ENCODE results near the gene ADGRD1.
"Not testable (repeated sequence)": the region's sequence is repeated elsewhere in the genome, so short reads cannot be mapped to it uniquely, and the experiment has no call there.

ADGRD1 gene

GRCh38 chr12:130953771-130954543, at the start of gene ADGRD1:
Gene ADGRD1 (plus strand): TSS chr12:130953907. CDS start chr12:130954466, 559 bp downstream.
- DNase-seq (ENCODE audit: low read depth in 4 of 4, low spot score in 1 of 4) = no peak

- DNase-seq (ENCODE audit: low read depth in 4 of 4, low spot score in 1 of 4) = no peak
Observed at GRCh38 chr12:130904064-130904463, 49.6 kb upstream of the ADGRD1 start.

- not testable (repeated sequence) for DNase-seq (ENCODE audit: low read depth in 4 of 4, low spot score in 1 of 4)
Observed at GRCh38 chr12:130904936-130905455, 48.7 kb upstream of the ADGRD1 start.

- DNase-seq (ENCODE audit: low read depth in 4 of 4, low spot score in 1 of 4) = no peak
Observed at GRCh38 chr12:130909111-130909510, 44.6 kb upstream of the ADGRD1 start.

GRCh38 chr12:130911193-130911592, 42.5 kb upstream of the ADGRD1 start:
- no peak for DNase-seq (ENCODE audit: low read depth in 4 of 4, low spot score in 1 of 4)

- DNase-seq (ENCODE audit: low read depth in 4 of 4, low spot score in 1 of 4) = no peak
Observed at GRCh38 chr12:130911933-130912332, 41.8 kb upstream of the ADGRD1 start.

GRCh38 chr12:130916241-130916911, 37.3 kb upstream of the ADGRD1 start:
- DNase-seq (ENCODE audit: low read depth in 4 of 4, low spot score in 1 of 4) = no peak

- no peak for DNase-seq (ENCODE audit: low read depth in 4 of 4, low spot score in 1 of 4)
Observed at GRCh38 chr12:130917607-130918006, 36.1 kb upstream of the ADGRD1 start.

GRCh38 chr12:130919086-130919485, 34.6 kb upstream of the ADGRD1 start:
- no peak for DNase-seq (ENCODE audit: low read depth in 4 of 4, low spot score in 1 of 4)

- DNase-seq (ENCODE audit: low read depth in 4 of 4, low spot score in 1 of 4) = no peak
Observed at GRCh38 chr12:130920119-130920703, 33.5 kb upstream of the ADGRD1 start.

- no peak for DNase-seq (ENCODE audit: low read depth in 4 of 4, low spot score in 1 of 4)
Observed at GRCh38 chr12:130920723-130921381, 32.9 kb upstream of the ADGRD1 start.

GRCh38 chr12:130922511-130922953, 31.2 kb upstream of the ADGRD1 start:
- DNase-seq (ENCODE audit: low read depth in 4 of 4, low spot score in 1 of 4) = no peak

- no peak for DNase-seq (ENCODE audit: low read depth in 4 of 4, low spot score in 1 of 4)
Observed at GRCh38 chr12:130924966-130925665, 28.6 kb upstream of the ADGRD1 start.

- DNase-seq (ENCODE audit: low read depth in 4 of 4, low spot score in 1 of 4) = no peak
Observed at GRCh38 chr12:130925666-130926015, 28.1 kb upstream of the ADGRD1 start.

GRCh38 chr12:130929363-130929762, 24.3 kb upstream of the ADGRD1 start:
- no peak for DNase-seq (ENCODE audit: low read depth in 4 of 4, low spot score in 1 of 4)

GRCh38 chr12:130932061-130932930, 21.4 kb upstream of the ADGRD1 start:
- DNase-seq (ENCODE audit: low read depth in 4 of 4, low spot score in 1 of 4) = no peak

- no peak for DNase-seq (ENCODE audit: low read depth in 4 of 4, low spot score in 1 of 4)
Observed at GRCh38 chr12:130933269-130933995, 20.3 kb upstream of the ADGRD1 start.

GRCh38 chr12:130934753-130935152, 19.0 kb upstream of the ADGRD1 start:
- no peak for DNase-seq (ENCODE audit: low read depth in 4 of 4, low spot score in 1 of 4)

- no peak for DNase-seq (ENCODE audit: low read depth in 4 of 4, low spot score in 1 of 4)
Observed at GRCh38 chr12:130936561-130936960, 17.1 kb upstream of the ADGRD1 start.
